GM19463 (cell line): ENCODE results near the gene HORMAD2.
"Not testable (repeated sequence)": the region's sequence is repeated elsewhere in the genome, so short reads cannot be mapped to it uniquely, and the experiment has no call there.

ENCODE experiments used
- ATAC-seq: cut with Tn5 transposase; IDR thresholded peaks from one replicate; pipeline ENCODE4 v1.9.1; 2021; ENCODE audit warnings: mild to moderate bottlenecking, moderate library complexity; ENCODE audit not compliant: unreplicated experiment

HORMAD2 gene

GRCh38 chr22:30100770-30101169 lies 20.5 kb downstream of the HORMAD2 start:
- not testable (repeated sequence) for ATAC-seq

- no peak for ATAC-seq
Observed at GRCh38 chr22:30104501-30105156, 24.4 kb downstream of the HORMAD2 start.

- ATAC-seq, result no peak
Observed at GRCh38 chr22:30105483-30105882, 25.2 kb downstream of the HORMAD2 start.

GRCh38 chr22:30113494-30113893 lies 33.2 kb downstream of the HORMAD2 start:
- no peak for ATAC-seq

- no peak for ATAC-seq
Observed at GRCh38 chr22:30114361-30114760, 34.1 kb downstream of the HORMAD2 start.

- ATAC-seq, result no peak
Observed at GRCh38 chr22:30115705-30116104, 35.4 kb downstream of the HORMAD2 start.

GRCh38 chr22:30116362-30117117 lies 36.3 kb downstream of the HORMAD2 start:
- no peak for ATAC-seq

GRCh38 chr22:30117256-30117655 lies 37.0 kb downstream of the HORMAD2 start:
- ATAC-seq, result no peak

GRCh38 chr22:30118291-30118690 lies 38.0 kb downstream of the HORMAD2 start:
- ATAC-seq, result no peak

- ATAC-seq, result no peak
Observed at GRCh38 chr22:30121960-30122359, 41.7 kb downstream of the HORMAD2 start.

- ATAC-seq, result no peak
Observed at GRCh38 chr22:30123463-30123862, 43.2 kb downstream of the HORMAD2 start.

- no peak for ATAC-seq
Observed at GRCh38 chr22:30127749-30128166, 47.5 kb downstream of the HORMAD2 start.

GRCh38 chr22:30128511-30128910 lies 48.2 kb downstream of the HORMAD2 start:
- ATAC-seq, result no peak

- ATAC-seq, result no peak
Observed at GRCh38 chr22:30129636-30130035, 49.4 kb downstream of the HORMAD2 start.

GRCh38 chr22:30132290-30132996 lies 52.2 kb downstream of the HORMAD2 start:
- ATAC-seq, result no peak

GRCh38 chr22:30140414-30140813 lies 60.1 kb downstream of the HORMAD2 start:
- ATAC-seq, result no peak

- ATAC-seq, result no peak
Observed at GRCh38 chr22:30143265-30143664, 63.0 kb downstream of the HORMAD2 start.

GRCh38 chr22:30144391-30144790 lies 64.1 kb downstream of the HORMAD2 start:
- ATAC-seq, result no peak

- ATAC-seq, result no peak
Observed at GRCh38 chr22:30150212-30150611, 69.9 kb downstream of the HORMAD2 start.

GRCh38 chr22:30158277-30158676 lies 78.0 kb downstream of the HORMAD2 start:
- no peak for ATAC-seq

- ATAC-seq, result no peak
Observed at GRCh38 chr22:30158744-30159500, 78.7 kb downstream of the HORMAD2 start.
